NCI-H1436 treated with DMSO at 0.1 percent for 48 hours (cell line): ENCODE results near the gene PCDH15.
"Not testable (repeated sequence)": the region's sequence is repeated elsewhere in the genome, so short reads cannot be mapped to it uniquely, and the experiment has no call there.

ENCODE experiments used
- DNase-seq: peaks from one replicate; lab custom pipeline; 2025; lab: John Stamatoyannopoulos, UW

The PCDH15 gene

DNA sequence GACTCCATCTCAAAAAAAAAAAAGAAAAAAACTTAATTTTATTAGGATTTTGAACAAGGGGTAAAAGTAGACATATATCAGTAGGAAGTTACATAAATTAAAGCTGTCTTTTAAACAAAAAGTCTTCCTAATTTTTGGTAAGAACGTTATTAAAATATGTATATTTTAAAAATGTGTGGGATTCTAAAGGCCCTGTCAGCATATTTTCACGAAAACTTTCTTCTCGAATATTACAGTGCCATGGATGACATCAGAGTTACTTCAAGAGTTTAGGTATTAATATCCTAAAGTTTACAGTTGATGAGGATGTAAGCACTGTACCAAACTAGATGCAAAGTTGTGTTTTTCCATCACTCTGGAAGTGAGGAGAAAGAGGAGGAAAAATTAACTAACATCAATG lies 820.8 kb downstream of the PCDH15 start:
- DNase-seq: no peak

DNA sequence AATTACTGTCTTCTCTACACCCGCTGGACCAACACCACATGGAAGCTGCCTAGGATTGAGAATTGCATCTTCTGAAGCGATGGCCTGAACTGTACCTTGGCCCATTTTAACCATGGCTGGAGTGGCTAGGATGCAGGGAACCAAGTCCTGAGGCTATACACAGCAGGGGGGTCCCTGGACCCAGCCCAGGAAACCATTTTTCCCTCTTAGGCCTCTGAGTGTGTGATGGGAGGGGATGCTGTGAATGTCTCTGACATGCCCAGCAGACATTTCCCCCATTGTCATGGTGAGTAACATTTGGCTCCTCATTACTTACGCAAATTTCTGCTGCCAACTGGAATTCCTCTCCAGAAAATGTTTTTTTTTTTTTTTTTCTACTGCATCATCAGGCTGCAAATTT lies 822.7 kb downstream of the PCDH15 start:
- DNase-seq: no peak

DNA sequence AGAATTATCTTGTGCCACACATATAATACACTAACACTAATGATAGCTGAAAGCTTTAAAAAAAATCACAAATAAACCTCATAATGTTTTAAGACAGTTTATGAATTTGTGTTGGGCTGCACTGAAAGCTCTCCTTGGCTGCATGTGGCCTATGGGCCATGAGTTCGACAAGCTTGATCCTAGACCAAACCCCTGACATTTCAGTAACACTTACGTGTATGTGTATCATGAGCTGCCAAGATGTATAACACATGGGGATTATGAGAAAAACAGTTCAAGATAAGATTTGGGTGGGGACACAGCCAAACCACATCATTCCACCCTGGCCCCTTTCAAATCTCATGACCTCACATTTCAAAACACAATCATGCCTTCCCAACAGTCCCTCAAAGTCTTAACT lies 823.8 kb downstream of the PCDH15 start:
- no peak for DNase-seq

DNA sequence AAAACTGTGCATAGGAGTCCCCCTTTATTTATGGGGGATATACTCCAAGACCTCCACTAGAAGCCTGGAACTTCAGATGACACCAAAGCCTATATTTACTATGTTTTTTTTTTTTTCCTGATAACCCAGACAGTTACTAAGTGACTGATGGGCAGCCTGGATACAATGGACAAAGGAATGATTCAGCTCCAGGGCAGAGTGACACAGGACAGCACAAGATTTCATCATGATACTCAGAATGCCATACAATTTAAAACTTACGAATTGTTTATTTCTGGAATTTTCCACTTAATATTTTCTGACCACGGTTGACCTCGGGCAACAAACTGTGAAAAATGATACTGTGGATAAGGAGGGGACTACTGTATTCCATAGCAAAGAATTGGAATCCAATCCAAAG lies 843.6 kb downstream of the PCDH15 start:
- DNase-seq: no peak

DNA sequence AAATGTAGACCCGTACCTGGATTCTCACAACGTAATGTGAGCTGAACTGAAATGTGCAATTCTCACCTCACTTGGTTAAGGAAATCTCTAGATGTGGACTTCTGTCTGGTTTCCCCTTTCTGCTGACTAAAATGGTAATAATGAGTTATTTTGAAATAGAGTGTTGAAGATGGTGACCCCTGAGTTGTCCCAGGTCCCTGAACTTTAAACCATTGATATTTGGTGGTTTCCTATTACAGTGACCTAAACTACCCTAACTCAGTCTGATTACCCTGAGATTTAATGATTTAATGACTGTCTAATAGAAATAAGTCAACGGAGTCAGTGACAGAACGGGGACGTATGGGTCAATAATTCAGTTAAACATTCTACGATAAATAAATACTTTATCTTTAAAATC lies 845.9 kb downstream of the PCDH15 start:
- no peak for DNase-seq

DNA sequence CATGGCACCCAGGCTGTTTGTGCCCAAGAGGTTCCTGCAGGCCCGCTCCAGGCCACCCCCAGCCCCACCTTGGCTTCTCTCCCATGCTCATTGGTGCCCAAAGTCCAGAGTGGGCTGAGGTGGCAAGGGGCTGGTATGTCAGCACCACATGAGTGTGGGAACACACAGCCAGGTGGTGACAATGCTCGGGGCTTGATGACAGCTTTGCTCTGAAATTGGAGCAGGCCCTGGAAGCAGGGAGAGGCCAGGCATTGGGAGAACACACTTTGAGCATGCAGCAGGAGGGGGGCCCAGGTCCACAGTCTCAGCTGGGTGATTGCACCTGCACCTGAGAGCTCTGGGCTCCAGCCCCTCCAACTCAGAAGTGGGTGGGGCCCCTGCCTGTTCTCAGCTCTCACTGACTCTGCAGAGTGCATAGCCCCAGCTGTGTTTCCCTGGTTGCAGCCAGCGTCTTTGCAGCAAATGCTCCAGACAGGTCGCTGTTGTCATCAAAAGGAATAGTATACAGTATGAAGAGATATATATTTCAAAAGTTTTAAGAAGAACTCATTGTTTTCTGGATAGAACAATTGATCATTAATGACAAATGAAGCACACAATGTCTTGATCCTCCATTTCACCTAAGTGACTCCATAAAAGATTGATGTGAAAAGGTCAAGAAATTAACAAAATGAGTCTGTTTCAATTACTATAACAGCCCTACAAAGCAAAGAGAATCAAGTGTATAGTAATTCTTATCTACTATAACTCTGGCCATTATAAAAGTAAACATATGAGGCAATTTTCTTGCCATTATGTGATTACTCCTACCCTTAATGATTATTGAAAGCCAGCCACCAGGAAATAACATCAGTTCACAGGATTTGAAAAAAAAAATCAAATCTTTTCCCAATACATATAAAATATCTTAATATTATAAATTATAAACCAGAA lies 848.1 kb downstream of the PCDH15 start:
- no peak for DNase-seq

DNA sequence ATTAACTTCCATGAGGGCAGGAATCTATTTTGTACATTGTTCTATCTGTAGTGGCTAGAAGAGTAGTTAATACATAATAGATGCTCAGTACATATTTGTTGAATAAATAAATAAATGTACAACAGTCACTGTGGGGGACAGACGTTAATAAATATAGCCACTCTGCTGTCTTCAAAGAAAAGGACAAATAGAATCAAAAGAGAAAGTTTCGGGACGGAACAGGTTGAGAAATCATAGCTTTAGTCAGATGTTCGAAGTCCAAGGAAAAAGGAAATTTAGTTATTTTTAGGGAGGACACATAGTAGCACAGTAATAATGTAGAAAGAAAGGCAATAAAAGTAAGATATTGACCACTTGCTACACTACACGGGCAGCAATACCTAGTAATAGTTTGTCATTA lies 861.4 kb downstream of the PCDH15 start:
- no peak for DNase-seq

DNA sequence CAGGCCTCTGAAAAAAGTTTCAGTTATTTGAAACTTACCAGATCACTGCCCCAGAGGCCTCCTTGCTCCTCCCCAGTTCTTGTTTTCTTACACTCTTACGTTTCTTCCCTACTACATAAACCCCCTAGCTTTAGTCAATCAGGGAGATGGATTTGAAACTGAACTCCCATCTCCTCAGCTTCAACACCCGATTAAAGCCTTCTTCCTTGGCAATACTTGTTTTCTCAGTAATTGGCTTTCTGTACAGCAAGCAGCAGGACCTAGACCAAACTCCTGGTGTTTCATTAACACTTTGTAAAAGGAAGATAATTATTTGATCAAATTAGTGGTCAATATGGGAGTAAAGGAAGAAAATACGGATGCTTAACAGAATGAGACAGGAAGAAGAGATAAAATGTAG lies 870.4 kb downstream of the PCDH15 start:
- no peak for DNase-seq

DNA sequence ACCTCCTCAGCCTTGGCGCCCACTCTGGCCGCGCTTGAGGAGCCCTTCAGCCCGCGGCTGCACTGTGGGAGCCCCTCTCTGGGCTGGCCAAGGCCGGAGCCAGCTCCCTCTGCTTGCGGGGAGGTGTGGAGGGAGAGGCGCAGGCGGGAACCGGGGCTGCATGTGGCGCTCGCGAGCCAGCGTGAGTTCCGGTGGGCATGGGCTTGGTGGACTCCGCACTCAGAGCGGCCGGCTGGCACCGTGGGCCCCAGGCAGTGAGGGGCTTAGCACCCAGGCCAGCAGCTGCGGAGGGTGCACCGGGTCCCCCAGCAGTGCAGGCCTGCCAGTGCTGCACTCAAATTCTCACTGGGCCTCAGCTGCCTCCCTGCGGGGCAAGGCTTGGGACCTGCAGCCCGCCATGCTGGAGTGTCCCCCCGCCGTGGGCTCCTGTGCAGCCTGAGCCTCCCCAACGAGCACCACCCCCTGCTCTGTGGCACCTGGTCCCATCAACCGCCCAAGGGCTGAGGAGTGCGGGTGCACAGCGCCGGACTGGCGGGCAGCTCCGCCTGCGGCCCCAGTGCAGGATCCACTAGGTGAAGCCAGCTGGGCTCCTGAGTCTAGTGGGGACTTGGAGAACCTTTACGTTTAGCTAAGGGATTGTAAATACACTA lies 876.9 kb downstream of the PCDH15 start:
- not testable (repeated sequence) for DNase-seq

DNA sequence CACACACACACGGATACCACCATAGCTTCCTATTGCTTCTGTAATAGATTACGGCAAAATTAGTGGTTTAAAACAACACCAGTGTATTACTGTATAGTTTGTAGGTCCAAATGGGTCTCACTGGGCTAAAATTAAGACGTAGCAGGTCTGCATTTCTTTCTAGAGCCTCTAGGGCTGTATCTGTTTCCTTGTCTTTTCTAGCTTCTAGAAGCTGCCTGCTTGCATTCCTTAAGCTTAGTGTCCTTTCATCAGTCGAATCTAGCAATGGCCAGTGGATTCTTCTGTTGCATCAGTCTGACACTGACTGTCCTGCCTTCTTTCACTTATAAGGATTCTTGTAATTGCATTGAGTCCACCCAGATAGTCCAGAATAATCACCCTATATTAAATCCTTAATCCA lies 882.3 kb downstream of the PCDH15 start:
- DNase-seq: no peak

DNA sequence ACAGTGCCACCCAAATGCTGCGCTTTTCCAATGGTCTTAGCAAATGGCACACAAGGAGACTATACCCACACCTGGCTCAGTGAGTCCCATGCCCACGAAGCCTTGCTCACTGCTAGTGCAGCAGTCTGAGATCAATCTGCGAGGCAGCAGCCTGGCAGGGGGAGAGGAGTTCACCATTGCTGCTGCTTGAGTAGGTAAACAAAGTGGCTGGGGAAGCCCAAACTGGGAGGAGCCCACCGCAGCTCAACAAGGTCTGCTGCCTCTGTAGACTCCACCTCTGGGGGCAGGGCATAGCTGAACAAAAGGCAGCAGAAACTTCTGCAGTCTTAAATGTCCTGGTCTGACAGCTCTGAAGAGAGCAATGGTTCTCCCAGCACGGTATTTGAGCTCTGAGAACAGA lies 891.2 kb downstream of the PCDH15 start:
- DNase-seq: no peak

DNA sequence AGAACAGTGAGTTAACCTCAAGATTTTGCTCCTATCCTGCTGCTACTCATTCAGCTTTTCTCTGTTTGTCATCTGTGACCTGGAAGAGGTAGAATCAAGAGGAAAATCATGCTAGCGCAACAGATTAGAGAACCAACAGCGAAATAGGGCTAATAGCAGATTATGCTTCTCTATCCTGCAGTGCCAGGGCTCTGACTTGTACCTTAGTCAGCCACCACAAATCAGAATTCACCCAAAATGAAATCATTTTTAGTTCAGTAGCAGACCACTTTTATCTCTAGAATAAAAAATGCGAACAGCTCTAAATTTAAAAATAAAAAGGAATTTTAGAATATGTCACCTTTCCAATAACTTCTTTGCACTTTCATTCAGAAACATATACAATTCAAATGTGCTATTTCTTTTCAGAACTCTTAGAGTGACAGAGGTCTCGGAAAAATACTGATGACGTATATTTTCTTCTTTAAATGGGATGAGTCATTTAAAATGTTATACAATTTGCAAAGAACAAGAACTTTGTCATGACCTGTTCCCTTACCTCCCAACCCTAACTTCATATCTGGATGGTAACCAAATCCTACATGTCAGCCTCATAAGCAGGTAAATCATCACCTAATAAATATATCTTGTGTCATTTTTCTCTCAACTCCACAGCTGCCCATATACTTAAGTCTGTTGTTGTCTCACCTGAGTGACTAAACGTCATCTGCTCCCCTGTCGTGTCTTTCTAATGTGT lies 896.4 kb downstream of the PCDH15 start:
- DNase-seq: no peak

DNA sequence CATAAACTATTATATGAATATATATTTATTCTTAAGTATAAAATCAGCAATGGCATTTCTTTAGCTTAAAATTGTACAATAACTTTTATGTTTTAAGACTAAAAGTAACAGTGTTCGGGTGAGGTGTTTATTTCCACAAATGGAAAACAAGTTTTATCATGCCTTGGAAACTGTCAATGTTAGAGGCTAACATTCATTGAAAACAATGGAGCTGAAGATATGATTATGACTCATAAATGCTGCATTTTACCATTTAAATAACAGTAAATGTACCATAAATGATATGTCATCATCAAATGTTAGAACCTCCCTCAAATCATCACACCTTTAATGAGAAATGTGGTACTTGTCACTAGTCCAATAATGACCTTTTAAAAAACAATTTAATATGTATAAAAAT lies 897.3 kb downstream of the PCDH15 start:
- DNase-seq: no peak

DNA sequence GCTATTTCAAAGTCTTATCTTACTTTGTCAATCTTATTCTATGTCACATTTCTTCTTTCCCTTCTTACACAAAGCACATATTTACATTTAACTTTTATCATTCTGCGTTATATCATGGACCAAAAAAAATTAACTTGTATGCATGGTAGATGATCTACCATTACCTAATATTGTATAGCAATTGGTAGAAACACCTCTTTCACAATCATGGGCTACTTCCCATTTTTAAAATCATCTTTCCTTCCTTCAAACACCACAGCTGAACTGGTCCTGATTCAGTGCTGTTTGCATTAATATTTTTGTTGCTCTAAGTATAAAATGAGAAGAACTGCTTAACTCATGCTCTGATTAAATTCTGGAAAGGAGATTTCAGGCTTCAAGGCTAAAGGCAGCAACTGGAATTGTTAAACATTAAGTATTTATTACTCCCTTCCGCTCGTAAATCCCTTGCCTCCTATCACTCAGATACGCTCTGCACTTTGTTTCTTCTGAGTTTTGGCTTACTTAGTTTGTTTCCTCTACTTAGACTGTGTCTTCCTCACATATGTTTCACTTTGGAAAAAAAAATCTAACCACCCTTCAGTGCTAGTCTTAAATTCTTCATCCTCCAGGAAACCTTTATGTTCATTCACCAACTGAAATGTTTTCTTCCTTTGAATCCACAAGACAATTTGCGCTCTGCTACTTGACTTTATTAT lies 901.4 kb downstream of the PCDH15 start:
- no peak for DNase-seq

DNA sequence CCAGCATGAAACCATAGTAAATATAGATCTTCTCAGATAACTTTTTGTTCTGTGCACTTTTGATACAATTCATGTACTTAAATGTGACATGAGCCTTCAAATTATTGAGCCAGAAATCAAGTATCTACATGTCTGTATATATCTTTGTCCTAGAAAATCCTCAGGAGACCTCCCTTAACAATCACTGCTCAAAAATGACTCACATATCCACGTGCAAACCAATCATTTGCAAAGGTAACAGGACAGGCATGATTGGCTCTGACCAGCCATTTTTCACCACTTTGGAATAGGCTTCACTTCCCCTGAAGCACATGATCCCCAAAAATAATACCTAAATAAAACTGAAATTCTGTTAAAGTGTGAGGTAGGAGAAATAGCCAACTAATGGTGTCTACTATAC lies 902.5 kb downstream of the PCDH15 start:
- DNase-seq: no peak

DNA sequence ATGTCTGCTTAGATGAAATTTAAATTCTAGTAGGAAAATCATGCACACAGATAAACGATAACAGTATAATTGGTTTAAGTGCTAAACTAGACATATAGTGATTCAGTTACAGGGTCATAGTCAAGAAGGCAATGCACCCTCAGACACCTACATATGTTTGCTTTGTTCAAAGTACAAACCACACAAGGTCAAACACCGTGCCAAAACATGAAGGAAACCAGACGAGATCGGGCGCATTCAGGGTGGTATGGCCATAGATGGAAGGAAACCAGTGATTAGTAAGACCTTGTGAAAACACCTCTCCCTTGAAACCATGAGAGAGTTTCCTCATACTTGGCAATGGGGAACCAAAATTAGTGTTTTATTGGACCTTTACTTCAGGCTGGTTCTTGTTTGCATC lies 906.9 kb downstream of the PCDH15 start:
- DNase-seq: no peak

DNA sequence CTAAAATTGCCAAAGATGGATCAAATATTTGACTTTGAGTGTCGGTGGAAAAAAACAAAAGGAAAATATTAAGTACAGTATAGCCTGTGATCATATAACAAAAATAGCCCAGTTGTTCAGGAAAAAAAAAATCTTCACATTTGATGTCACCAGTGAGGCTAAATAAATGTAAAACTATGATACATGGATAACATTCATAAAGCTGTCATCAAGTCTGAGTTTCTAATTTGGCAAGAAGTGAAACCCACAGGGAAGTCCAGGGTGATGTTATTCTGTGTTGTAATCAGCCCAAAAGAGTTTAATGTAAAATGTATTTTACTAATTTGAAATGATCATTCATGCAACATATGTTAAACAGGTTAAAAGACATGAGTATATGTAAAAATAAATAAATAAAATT lies 908.0 kb downstream of the PCDH15 start:
- DNase-seq: no peak

DNA sequence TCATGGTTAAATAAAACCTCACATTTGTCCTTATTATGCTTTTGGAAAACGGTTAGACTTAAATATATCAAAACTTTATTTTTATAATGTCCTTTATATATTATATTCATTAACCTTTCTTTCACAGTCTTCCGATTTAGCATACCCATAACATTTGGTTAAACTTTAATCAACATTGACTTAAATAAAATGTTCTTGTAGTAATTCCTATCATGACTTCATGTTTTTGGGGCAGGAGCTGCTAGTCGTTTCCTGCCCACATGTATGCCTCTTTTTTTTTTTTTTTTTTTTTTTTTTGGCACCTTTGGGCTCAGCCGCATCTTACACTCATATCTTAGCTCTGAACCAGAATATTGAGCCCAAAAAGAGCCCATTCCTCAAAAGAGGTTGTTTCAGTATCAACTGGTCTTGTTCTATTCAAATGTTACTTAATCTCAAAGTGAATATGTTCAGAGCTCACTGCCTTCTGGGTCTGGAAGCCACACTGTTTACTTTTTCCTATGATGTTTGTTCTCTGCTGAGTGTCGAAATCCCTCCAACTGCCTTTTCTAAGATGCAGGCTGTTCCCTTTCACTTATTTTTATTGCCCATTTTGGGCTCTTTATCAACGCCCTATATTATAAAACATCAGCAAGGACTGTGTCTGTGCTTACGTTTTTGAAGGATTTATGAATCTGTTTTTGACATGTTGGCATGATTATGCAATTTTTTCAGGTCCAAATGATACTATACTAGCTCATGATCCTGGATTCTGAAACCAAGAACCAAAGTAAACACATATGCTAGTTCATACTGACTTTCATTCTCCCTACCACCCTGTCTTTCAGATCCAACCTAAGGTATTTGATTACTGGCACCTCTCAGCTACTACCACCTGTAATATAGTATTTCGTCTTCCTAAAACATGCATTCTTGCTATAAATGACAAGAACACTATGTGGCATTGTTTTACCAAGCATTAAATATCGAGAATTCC lies 914.4 kb downstream of the PCDH15 start:
- DNase-seq: no peak

DNA sequence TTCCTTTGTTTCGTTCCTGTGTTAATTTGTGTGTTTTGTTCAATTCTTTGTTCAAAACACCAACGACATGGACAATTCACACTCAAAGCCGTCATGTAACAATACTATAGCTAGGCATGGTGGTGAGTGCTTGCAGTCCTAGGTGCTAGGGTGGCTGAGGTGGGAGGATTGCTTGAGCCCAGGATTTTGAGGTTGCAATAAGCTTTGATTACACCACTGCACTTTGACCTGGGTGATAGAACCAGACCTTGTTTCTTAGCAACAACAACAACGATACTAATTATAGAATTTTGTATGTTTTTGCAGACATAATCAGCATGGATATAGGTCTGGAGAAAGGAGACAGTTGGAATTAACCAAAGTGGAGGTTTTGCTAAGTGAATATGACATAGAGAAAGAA lies 936.2 kb downstream of the PCDH15 start:
- no peak for DNase-seq

DNA sequence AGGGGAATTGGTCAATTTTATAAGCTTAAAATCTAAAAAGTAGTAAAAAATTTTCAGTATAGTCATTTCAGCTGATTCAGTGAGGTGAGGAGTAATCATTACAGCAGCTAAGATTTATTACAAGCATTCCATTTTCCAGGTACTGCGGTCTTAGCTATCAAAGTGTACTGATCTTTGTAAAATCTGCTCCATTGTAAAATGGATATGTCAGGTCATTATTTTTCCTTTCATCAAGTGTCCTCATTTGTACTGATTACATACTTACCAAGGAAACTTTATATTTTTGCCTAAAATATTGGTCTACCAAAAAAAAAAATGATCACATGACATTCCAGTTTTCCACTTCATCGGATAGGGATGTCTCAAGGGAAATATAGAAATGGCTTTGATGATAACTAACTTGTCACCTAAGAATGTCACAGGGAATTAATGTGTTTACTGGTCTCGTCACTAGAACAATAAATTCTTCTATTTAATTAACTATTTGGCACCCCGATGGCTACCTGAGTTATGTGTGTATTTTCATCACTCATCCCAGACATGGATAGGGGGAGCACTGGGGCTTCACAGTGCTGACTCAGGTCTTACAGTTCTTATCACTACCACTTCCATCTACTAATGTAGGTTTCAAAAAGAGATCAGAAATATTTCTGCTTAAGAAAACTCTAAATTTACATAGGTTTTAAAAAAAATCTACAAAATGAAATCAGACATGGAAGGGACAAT lies 948.4 kb downstream of the PCDH15 start:
- DNase-seq: no peak
